GM21447 (cell line): ENCODE measurements around the gene RAB25.
"Not testable (repeated sequence)": the region's sequence is repeated elsewhere in the genome, so short reads cannot be mapped to it uniquely, and the experiment has no call there.

Experiments used
- ATAC-seq: cut with Tn5 transposase; IDR thresholded peaks from one replicate; pipeline ENCODE4 v1.9.1; 2021; ENCODE audit not compliant: unreplicated experiment

The RAB25 gene

GRCh38 chr1:156060937-156061636, at the start of gene RAB25:
RAB25 (plus strand) TSS chr1:156061160; CDS start chr1:156061401, 241 bp downstream.
- ATAC-seq, result no peak

DNA sequence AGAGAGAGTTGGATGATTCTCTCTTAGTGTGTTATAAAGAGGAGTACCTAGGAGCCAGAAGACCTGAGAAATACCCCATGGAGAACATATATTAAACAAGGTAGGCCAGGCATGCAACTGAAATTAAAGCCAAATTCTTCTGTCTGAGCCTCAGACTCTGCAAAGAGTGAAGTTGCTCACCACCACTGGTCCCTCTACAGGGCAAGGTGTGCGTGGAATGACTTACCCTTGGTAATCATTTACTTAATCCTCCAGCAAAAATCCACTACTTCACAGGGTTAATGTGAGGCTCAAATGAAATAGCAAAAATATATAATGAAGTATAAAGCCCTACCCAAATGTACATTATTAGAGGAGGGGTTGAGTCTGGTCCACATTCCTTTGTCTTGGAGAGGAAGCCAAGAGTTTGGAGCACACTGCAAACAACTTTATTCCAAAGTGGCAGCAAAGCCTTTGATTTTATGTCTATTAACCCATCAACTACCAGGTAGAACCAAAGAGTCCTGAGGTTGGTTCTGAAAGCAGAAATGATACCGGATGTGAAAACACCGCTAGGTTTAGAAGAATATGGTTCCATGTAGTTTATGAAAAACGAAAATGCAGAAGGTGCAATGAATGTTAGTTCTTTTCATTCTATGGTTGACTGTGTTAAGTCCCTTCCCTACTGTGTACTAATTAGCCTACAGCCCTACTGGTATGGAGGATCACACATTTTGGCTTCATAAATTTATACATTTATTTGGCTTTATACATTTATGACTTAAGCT, 48.7 kb upstream of the RAB25 start:
- peak; percentile 88 for ATAC-seq

- ATAC-seq, result no peak
These were observed 46.1 kb upstream of the RAB25 start for GRCh38 chr1:156014829-156015228.

- no peak for ATAC-seq
These were observed 41.0 kb upstream of the RAB25 start for GRCh38 chr1:156019946-156020292.

GRCh38 chr1:156020293-156021092, 40.5 kb upstream of the RAB25 start, which contains the start of gene SSR2:
SSR2 (minus strand) TSS chr1:156020951; CDS start chr1:156020167, 784 bp downstream.
- peak; percentile 98 for ATAC-seq

- no peak for ATAC-seq
These were observed 39.9 kb upstream of the RAB25 start for GRCh38 chr1:156021093-156021428.

DNA sequence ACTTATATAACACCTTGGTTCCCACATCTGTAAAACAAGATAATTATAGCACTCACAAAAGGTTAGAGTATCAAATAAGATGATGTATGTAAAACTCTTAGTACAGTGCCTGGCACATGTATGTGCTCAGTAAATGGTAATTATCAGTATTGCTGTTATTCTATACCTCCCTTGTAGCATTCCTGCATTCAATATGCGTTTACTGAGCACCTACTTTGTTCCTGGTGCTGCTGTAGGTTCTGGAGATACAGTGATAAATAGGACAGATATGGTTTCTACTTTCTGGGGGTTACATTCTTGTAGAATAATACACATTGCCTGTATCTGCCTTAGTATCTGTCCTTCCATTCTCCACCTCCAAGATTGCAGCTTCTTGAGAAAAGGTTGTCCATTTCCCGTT, 39.0 kb upstream of the RAB25 start:
- no peak for ATAC-seq

GRCh38 chr1:156024801-156025200, 36.2 kb upstream of the RAB25 start:
- no peak for ATAC-seq

DNA sequence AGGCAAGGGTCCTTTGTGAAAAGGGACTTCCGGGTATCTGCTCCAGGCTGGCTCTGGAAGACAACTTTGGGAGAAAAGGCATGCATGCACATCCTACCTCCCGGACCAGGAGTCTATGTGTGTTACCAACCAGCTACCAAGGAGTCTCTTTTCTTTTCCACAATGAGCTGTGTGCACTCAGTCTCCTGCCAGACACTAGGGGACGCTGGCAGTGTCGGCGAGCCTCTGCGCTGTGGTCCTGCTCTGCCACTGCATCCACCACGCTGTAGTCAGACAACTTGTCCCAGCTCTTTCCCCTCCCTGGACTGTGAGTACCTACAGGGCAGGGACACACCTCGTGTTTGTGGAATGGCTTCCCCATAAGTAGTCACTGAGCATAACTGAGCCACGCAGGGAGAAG, 35.1 kb upstream of the RAB25 start:
- ATAC-seq, result no peak

DNA sequence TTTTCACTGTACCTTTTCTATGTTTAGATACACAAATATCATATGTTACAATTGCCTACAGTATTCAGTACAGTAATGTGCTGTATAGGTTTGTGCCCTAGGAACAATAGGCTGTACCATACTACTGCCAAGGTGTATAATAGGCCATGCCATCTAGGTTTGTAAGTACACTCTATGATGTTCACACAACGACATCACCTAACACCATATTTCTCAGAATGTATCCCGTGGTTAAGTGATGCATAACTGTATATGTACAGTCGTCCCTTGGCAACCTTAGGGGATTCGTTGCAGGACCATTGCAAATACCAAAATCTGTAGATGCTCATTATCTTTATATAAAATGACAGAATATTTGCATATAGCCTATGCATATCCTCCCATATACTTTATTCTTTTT, 34.4 kb upstream of the RAB25 start:
- no peak for ATAC-seq

- ATAC-seq, result no peak
These were observed 27.9 kb upstream of the RAB25 start for GRCh38 chr1:156033011-156033410.

DNA sequence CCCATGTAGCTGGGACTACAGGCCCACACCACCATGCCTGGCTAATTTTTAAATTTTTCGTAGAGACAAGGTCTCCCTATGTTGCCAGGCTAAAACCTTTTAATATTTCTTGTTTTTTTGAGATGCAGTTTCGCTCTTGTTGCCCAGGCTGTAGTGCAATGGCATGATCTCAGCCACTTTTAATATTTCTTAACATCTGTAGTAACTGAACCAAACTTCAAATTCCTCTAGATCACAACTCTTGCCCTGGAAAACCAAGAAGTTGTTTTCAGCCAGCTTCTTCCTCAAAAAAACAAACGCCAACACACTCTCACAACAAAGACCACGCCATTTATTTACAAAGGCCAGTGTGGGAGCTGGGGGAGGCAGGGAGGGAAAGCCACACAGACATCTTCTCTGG, 26.0 kb upstream of the RAB25 start:
- not testable (repeated sequence) for ATAC-seq

- no peak for ATAC-seq
These were observed 18.1 kb upstream of the RAB25 start for GRCh38 chr1:156042828-156043227.

GRCh38 chr1:156045076-156045475, 15.9 kb upstream of the RAB25 start:
- ATAC-seq, result no peak

- no peak for ATAC-seq
These were observed 12.2 kb upstream of the RAB25 start for GRCh38 chr1:156048663-156049258.

DNA sequence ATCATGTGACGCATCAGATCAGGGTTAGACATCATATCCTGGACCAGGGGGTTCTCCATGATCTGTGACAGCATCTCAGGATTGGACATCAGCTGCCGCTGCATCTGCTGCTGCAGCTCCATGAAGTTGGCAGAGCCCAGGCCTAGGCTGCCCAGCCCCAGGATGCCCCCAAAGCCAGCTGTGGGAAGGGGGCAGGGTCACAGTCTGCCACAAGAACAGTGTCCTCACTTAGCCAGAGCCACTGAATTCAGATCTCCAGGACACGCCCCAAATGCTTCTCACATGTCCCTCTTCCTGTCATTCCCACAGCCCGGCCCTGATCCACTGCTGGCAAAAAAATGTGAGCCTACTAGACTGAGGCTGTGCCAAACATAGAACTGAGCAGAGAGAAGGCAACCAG, 10.6 kb upstream of the RAB25 start:
- no peak for ATAC-seq

- ATAC-seq, result no peak
These were observed 9.8 kb upstream of the RAB25 start for GRCh38 chr1:156051011-156051725.

DNA sequence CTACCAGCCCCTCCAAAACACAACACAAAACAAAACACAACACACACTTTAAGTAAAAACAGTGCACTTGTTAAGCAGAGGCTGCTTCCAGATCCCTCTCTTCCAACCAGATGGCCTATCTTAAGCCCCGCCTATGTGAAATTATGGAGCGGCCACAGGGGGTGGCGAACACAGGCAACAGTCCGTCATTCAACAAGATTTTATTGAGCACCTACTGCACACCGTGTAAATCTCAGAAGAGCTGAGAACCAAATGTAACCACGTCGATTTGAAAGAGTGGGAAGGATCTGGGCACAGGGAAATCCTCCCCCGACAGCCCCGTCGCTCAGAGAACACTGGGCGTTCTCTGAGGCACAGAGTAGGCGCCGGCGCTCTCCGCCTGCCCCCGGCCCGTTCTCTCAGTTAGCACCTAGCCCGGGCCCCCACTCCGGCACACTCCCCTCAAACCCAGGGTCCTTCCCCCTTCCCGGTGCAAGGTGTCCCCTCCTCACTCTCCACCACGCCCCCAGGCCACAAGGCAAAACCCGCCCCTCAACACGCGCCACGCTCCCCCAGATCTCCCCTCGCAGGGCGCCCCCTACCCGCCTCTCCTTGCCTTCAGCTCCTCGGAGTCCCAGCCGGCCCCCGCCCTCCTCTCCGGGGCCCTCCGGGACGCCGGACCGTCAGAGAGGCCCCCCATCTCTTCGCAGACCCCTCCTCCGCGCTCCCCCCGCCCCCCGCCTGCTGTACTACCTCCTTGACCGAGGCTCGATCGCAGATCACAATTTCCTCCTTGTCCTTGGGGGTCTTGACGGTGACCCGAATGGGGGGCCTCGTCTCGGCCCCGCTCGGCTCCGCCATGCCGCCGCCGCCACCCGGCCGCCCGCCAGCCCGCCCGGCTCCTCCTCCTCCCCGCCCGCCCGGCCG, 7.8 kb upstream of the RAB25 start:
- ATAC-seq, result no peak

GRCh38 chr1:156053768-156054499, 7.0 kb upstream of the RAB25 start, which contains the start of gene UBQLN4:
UBQLN4 (minus strand) TSS chr1:156053798; CDS start chr1:156053701, 97 bp downstream.
- peak; percentile 31 for ATAC-seq
